Colonic mucosa (tissue), 4 donors: Measurements from ENCODE around the gene CARNS1. TPM values are rescaled to one million over a fixed set of nuclear protein-coding genes. Genes with fewer than 3 reads are reported as not detected.

Experiments
- DNase-seq: peaks from one replicate; pipeline ENCODE4 v3.0.0-alpha.2; 2020
- H3K27ac ChIP-seq: fragments of 200-600 bp; one replicate; pipeline ENCODE4 v1.8.0; 2021
- H3K27me3 ChIP-seq: fragments of 200-600 bp; one replicate; pipeline ENCODE4 v1.8.0; 2021
- H3K36me3 ChIP-seq: fragments of 200-600 bp; one replicate; pipeline ENCODE4 v1.8.0; 2021
- H3K4me1 ChIP-seq: fragments of 200-600 bp; one replicate; pipeline ENCODE4 v1.8.0; 2021; ENCODE audit warnings: mild to moderate bottlenecking
- H3K4me3 ChIP-seq: fragments of 200-600 bp; one replicate; pipeline ENCODE4 v1.8.0; 2021
- H3K9ac ChIP-seq, 2 donors: one replicate each; pipeline ENCODE4 v1.7.0; 2013; ENCODE audit warnings: control low read depth in 2 of 2, low read depth in 2 of 2, low read length in 2 of 2
- H3K9me3 ChIP-seq: fragments of 200-600 bp; one replicate; pipeline ENCODE4 v1.8.0; 2021
- CTCF ChIP-seq: fragments of 200-600 bp; IDR thresholded peaks from one replicate; pipeline ENCODE4 v1.8.0; 2022; ENCODE audit warnings: antibody characterized with exemption, mild to moderate bottlenecking
- intact Hi-C: fragments of 100-400 bp; cut with DNase I; formaldehyde crosslinking; loops from one replicate; pipeline ENCODE4 v1.14.1; 2022
- total RNA-seq, 2 donors: library from RNA; stranded (reverse); fragmentation: NEBNext Ultra II Directional in 1 of 2; extraction: Animal tissue kit (Norgen Biotek cat#: 25700) in 1 of 2; gene quantifications; one replicate each; pipeline ENCODE4 v1.2.1, GENCODE V29; 2021
- donor health status: healthy.
- donor health status: DM: no; HTN: no; CAD: no.
- donor health status: DM: no; HTN: no; CAD: no.

CARNS1 gene
- total RNA-seq, 2 donors from 2014 or later, result 0.20 to 0.32 TPM

- peak overlapping the region; percentile 25 for H3K4me3 ChIP-seq
- intact Hi-C loops, result no loop called here
- no peak overlapping the region for H3K27ac ChIP-seq
- H3K4me1 ChIP-seq, result no peaks in the 10 kb centered on the region
- no peaks in the 10 kb centered on the region for H3K9me3 ChIP-seq
- no peak for DNase-seq
- H3K36me3 ChIP-seq, result no peaks in the 10 kb centered on the region
- H3K27me3 ChIP-seq, result no peaks in the 10 kb centered on the region
- H3K9ac ChIP-seq, result peak overlapping the region; percentile 26 to 35
- TF ChIP-seq CTCF, result no peak
These were observed 9.7 kb upstream of the CARNS1 start for GRCh38 chr11:67405688-67406339.

- Histone ChIP-seq H3K9ac (peak overlapping the region in 1 of 2 donors; percentile 26), H3K27ac (no peak overlapping the region), H3K36me3 (no peaks in the 10 kb centered on the region), H3K4me1 (no peaks in the 10 kb centered on the region), H3K9me3 (no peaks in the 10 kb centered on the region), H3K27me3 (no peaks in the 10 kb centered on the region), H3K4me3 (no peak overlapping the region)
- intact Hi-C loops, result no loop called here
- no peak for DNase-seq
- TF ChIP-seq CTCF, result no peak
These were observed 9.0 kb upstream of the CARNS1 start for GRCh38 chr11:67406420-67406968.

- no peaks in the 10 kb centered on the region for H3K27me3 ChIP-seq
- no peaks in the 10 kb centered on the region for H3K4me1 ChIP-seq
- H3K4me3 ChIP-seq, result no peak overlapping the region
- peak overlapping the region in 1 of 2 donors; percentile 50 for H3K9ac ChIP-seq
- intact Hi-C loops, result no loop called here
- H3K27ac ChIP-seq, result no peak overlapping the region
- DNase-seq, result no peak
- H3K36me3 ChIP-seq, result no peaks in the 10 kb centered on the region
- no peaks in the 10 kb centered on the region for H3K9me3 ChIP-seq
- TF ChIP-seq CTCF, result no peak
These were observed 8.3 kb upstream of the CARNS1 start for GRCh38 chr11:67406969-67407687.

- H3K9ac ChIP-seq, result peak overlapping the region; percentile 16 to 50
- no peaks in the 10 kb centered on the region for H3K9me3 ChIP-seq
- H3K4me1 ChIP-seq, result no peaks in the 10 kb centered on the region
- intact Hi-C loops, result no loop called here
- TF ChIP-seq CTCF, result no peak
- DNase-seq, result no peak
- no peaks in the 10 kb centered on the region for H3K36me3 ChIP-seq
- no peak overlapping the region for H3K4me3 ChIP-seq
- peak overlapping the region; percentile 27 for H3K27ac ChIP-seq
- H3K27me3 ChIP-seq, result no peaks in the 10 kb centered on the region
These were observed 7.8 kb upstream of the CARNS1 start for GRCh38 chr11:67407688-67408163.

GRCh38 chr11:67408437-67409200 is 6.9 kb upstream of the CARNS1 start:
- H3K27me3 ChIP-seq, result no peaks in the 10 kb centered on the region
- H3K4me3 ChIP-seq, result no peak overlapping the region
- peak overlapping the region; percentile 27 for H3K27ac ChIP-seq
- no peaks in the 10 kb centered on the region for H3K9me3 ChIP-seq
- peak overlapping the region; percentile 26 to 63 for H3K9ac ChIP-seq
- H3K4me1 ChIP-seq, result no peaks in the 10 kb centered on the region
- no peaks in the 10 kb centered on the region for H3K36me3 ChIP-seq
- intact Hi-C loops, result no loop called here
- DNase-seq, result no peak
- no peak for TF ChIP-seq CTCF
